Fibroblast of the aortic adventitia (primary cell): ENCODE measurements around the gene SLC24A5. TPM values are rescaled to one million over a fixed set of nuclear protein-coding genes. Genes with fewer than 3 reads are reported as not detected.
A peak's percentile ranks its signal among the peaks of the same experiment; 100 is the strongest.

ENCODE experiments used
- DNase-seq: peaks from one replicate; pipeline ENCODE4 v3.0.0-alpha.2; 2010; ENCODE audit warnings: low read depth
- H3K4me3 ChIP-seq: 2 replicates; pipeline ENCODE4 v1.5.1; 2011; ENCODE audit warnings: low read depth, mild to moderate bottlenecking, control low read depth, low read length, moderate library complexity
- total RNA-seq: library from RNA; depleted of rRNA; stranded (reverse); fragments of >200 nt; gene quantifications from 2 replicates; pipeline ENCODE4 v1.2.3, GENCODE V29; 2012; ENCODE audit warnings: low replicate concordance
- TF ChIP-seq, protein P1 (sequence below): IDR thresholded peaks from 2 replicates; pipeline ENCODE4 v1.5.1; 2011; ENCODE audit warnings: mild to moderate bottlenecking, low read length, control low read depth, inconsistent platforms; ENCODE audit not compliant: insufficient read depth

SLC24A5 gene
- total RNA-seq, 1 donor = not detected

- TF ChIP-seq, protein P1, sequence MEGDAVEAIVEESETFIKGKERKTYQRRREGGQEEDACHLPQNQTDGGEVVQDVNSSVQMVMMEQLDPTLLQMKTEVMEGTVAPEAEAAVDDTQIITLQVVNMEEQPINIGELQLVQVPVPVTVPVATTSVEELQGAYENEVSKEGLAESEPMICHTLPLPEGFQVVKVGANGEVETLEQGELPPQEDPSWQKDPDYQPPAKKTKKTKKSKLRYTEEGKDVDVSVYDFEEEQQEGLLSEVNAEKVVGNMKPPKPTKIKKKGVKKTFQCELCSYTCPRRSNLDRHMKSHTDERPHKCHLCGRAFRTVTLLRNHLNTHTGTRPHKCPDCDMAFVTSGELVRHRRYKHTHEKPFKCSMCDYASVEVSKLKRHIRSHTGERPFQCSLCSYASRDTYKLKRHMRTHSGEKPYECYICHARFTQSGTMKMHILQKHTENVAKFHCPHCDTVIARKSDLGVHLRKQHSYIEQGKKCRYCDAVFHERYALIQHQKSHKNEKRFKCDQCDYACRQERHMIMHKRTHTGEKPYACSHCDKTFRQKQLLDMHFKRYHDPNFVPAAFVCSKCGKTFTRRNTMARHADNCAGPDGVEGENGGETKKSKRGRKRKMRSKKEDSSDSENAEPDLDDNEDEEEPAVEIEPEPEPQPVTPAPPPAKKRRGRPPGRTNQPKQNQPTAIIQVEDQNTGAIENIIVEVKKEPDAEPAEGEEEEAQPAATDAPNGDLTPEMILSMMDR = no peak
- DNase-seq = no peak
- H3K4me3 ChIP-seq = no peak overlapping the region
Observed at GRCh38 chr15:48096355-48096786, 24.4 kb upstream of the SLC24A5 start.

DNA sequence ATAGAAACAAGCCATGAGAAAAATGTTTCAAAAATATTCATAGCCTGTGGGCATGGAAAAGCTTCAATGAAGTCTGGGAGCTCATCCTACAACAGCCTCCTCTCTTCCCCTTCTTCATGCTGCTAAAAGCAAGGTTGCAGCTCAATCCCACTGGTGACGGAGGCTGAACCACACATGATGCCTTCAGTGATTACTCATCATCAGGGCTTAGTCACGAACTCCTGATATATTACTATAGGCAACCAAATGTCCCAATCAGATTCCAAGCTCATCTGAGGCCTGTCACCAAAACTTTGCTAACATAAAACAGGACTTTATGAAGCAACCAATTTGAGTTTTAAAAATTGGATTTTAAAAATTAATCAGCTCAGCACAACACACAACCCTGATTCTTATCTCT is 24.0 kb upstream of the SLC24A5 start:
- TF ChIP-seq, protein P1 = no peak
- H3K4me3 ChIP-seq = no peak overlapping the region
- DNase-seq = peak; percentile 72

DNA sequence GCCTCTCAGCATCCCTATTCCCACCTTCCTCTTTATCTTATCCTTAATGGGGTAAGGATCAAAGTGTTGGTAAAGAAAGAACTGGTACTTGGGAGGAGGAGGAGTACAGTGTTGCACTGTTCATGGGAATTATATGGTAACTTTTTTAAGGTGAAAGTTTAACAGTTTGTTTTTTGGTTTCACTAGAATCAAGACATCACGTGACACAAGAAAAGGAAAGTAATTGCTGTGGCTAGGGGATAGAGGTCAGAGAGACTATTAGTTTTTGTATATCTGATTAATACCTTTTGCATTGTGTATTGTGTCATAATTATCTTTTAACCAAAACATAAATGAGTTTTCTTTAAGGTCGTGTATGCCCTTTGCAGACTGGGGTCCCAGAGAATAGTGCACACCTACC is 23.5 kb upstream of the SLC24A5 start:
- TF ChIP-seq, protein P1 = no peak
- no peak overlapping the region for H3K4me3 ChIP-seq
- no peak for DNase-seq

- no peak overlapping the region for H3K4me3 ChIP-seq
- peak; percentile 9 for DNase-seq
- TF ChIP-seq, protein P1 = no peak
Observed at GRCh38 chr15:48101376-48101961, 19.3 kb upstream of the SLC24A5 start.

DNA sequence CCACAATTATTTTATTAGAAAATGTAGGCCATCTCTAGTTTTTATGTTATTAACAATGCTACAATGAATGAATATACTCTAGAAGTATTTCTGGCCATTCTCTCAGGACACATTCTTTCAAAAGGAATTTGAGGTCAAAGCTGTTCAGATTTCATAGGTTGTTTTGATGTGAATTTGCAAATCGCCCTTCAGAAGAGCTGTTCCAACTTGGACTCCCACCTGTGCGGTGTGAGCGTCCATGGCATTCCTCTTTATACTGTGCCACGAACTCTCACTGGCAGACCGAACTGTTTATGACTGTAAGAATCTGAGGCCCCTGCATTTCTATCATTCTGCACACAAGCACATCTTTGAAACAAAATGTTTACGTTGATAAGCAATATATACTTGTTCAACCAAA is 18.6 kb upstream of the SLC24A5 start:
- H3K4me3 ChIP-seq = no peak overlapping the region
- DNase-seq = peak; percentile 15
- TF ChIP-seq, protein P1 = no peak

GRCh38 chr15:48103647-48104046 is 17.1 kb upstream of the SLC24A5 start:
- no peak for DNase-seq
- TF ChIP-seq, protein P1 = no peak
- no peak overlapping the region for H3K4me3 ChIP-seq

GRCh38 chr15:48105936-48106335 is 14.9 kb upstream of the SLC24A5 start:
- DNase-seq = no peak
- TF ChIP-seq, protein P1 = no peak
- H3K4me3 ChIP-seq = no peak overlapping the region
